GM19099 (cell line): ENCODE results near the gene S100A9.

Source experiments
- POLR2A ChIP-seq: IDR thresholded peaks from 3 replicates; pipeline ENCODE4 v1.6.1; 2011; ENCODE audit warnings: low read depth; ENCODE audit not compliant: insufficient read length; ENCODE audit errors: extremely low read depth

S100A9 gene

GRCh38 chr1:153390938-153391710 is 33.5 kb downstream of the S100A9 start, which contains the start of gene S100A8:
TSS of gene S100A8 (minus strand) at chr1:153391073. CDS start at chr1:153390535, 538 bp downstream.
- TF ChIP-seq POLR2A, result no peak

DNA sequence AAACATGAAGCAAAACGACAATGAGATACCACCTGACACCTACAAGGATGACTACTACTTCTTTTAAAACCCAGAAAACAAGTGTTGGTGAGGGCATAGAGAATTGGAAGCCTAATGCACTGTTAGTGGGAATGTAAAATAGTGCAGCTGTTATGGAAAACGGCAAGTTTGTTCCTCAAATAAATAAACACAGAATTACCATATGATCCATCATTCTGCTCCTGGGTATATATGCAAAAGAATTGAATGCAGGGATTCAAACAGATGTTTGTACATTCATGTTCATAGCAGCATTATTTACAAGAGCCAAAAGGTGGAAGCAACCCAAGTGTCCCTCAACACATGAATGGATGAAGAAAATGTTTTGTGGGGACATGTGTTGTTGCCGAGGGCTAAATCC is 34.6 kb downstream of the S100A9 start:
- TF ChIP-seq POLR2A, result no peak

DNA sequence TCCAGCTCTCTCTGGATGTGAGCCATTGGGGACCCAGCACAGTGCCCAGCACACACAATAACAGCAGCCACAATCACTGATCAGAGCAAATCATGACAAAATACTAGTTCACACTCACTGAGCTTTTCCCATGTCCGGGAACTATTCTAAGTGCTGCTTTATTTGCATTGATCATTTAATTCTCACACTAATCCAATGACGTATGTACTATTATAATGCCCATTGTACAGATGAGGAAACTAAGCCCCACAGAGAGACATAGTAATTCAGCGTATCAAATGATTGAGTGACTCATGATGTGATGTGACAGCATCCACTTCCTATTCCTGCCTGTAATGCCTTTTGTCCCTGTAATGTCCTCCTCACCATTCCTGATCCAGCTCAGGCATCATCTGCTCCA is 35.2 kb downstream of the S100A9 start:
- no peak for TF ChIP-seq POLR2A

GRCh38 chr1:153393926-153394325 is 36.3 kb downstream of the S100A9 start:
- no peak for TF ChIP-seq POLR2A

DNA sequence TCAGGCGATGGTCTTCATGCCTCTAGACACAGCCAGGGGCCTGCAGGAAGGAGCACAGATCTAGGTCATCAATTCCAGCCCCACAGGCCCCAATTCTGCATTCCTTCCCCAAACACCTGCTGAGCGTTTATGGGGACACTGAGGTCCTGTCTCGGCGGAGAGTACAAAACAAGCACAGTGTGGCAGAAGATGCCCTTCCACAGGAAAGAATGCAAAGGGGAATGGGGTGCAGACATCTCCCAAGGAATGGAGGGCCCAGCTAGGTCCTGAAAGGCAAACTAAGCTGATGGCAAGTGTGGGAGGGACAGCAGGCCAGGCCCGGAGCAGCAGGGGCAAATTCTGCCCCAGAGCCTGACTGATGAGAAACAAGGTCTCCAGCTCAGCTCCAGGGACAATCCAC is 36.7 kb downstream of the S100A9 start:
- TF ChIP-seq POLR2A, result no peak

GRCh38 chr1:153395136-153395685 is 37.6 kb downstream of the S100A9 start:
- no peak for TF ChIP-seq POLR2A

- no peak for TF ChIP-seq POLR2A
Observed at GRCh38 chr1:153395776-153396175, 38.1 kb downstream of the S100A9 start.

DNA sequence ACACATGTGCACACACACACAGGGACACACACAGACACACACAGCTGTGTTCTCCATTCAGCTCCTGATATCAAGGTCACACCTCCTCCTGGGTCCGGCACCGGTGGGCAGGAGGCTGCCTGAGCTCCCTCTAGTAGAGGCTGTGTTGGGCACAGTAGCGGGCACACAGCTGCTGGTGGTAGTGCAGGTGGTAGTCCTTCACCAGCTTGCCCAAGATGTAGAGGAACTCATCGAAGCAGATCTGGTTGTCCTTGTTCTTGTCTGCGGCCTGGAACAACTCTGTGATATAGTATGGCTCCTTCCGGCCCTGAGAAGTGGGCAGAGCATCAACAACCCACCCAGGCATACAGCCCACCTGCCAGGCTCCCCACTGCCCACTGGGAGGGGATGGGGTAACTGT is 38.8 kb downstream of the S100A9 start:
- no peak for TF ChIP-seq POLR2A

DNA sequence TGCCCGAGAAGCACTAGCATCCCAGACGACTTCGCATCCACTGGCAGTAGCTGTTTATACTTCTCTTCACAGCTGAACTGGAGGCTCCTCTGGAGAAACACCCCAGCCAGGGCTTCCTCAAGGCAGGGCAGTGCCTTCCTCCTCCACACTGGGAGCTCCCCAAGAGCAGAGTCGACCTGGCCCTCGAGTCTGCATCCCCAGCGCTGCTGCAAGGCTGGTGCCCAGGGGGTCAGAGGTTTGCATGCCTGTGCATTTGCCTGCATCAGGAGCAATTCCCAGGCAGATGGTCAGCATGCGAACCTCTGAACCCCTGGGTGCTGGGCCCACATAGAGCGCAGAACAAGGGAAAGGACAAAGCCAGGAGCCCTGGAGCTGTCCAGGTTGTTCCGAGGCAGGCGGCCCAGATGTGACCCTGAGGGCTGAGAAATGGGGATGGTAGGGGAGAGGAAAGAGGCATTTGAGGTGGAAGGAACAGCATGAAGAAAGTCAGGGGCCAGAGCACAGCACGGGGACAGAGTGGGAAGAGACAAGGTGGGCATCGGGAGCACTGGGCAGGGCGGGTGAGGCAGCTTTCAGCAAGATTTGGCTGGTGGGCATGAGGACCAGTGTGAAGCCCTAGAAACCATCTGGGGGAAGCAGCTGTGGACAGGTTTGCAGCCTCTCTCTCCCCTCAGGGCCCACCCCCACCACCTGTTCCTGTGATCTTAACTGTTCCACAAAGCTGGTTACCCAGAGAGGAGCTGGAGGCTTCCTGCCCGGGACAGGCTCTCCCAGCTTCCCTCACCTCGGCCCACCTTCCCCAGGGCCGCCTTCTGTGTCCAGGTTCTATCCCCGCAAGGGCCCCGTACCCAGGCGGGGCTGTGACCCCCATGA is 39.6 kb downstream of the S100A9 start:
- TF ChIP-seq POLR2A, result no peak

GRCh38 chr1:153397924-153398651 is 40.4 kb downstream of the S100A9 start:
- TF ChIP-seq POLR2A, result no peak

DNA sequence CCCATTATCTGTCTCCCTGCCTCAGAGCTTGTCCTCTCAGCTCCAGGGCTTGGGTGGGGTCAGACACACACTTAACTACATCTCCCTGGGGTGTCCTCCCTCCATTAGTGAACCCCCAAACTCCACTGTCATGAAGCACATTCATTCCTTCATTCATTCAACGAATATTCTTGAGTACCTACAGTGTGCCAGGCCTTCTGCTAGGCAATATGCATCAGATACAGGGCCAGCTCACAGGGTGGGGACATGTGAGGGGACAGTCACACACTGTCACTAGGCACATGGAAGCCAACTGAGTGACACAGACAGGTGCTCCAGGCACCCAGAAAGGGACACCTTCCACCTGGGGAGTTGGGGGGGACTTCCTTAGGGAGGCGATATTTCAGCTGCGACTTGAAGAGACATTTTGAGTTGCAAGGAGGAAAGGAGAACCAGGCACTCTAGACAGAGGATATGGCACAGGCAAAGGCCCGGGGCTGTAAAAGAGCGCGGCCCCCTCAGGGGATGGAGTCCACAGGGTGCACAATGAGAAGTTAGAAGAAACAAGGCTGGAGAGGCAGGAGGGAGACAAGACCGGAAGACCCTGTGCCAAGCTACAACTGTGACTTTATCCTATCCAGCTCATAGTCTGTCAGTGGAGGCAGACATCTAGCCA is 41.9 kb downstream of the S100A9 start:
- no peak for TF ChIP-seq POLR2A

DNA sequence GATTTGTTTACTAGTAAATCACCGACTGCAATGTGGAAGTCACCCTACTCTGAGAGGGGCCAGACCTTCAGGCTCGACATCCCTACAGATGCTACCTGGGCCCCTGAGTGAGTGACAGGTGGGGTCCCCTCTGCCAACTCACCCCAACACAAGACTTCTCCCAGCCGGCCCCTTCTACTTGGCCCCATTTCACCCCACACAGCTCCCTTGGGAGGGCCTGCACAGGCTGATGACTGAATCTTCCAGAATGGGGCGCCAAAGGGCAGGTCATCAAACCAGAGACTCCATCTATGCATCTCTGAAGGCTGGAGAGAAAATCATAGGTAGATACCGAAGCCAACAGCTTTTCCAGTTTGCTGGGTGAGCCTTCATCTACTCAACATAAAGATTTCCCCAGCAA is 42.6 kb downstream of the S100A9 start:
- no peak for TF ChIP-seq POLR2A

DNA sequence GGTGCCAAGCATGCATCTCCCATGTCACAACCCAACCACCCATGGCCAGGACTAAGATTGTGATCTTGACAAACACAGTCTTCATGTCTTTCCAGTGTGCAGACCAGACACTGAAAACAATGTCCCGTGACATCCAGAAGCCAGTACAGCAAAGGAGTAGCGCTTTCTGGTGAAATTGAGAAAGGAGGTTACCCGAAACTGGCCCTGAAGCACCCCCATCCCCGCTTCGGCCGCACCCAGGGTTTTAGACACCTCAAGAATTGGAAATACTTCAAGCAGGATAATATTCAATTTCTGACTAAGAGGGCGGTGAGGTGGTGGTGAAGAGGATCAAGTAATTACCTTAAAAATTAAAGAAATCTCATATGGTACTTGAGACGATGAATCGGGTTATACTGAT is 43.8 kb downstream of the S100A9 start:
- TF ChIP-seq POLR2A, result no peak

DNA sequence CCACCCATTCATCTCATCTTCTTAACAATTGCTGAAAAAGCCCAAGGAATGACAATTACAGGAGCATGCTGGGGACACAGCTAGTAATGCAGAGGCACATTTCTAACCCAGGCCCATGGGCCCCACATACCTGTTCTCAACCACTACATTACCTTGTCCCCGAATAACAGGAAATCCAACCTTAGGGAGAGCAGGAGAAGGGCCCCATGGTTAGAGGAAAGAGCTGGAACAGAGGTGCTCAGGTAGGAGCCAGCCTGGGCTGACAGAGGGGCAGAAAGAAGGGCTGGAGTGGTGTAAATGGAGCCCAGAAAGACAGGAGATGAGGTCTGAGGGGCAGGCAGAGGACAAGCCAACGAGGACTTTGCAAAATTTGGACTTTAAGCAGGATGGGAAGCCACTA is 44.6 kb downstream of the S100A9 start:
- no peak for TF ChIP-seq POLR2A
